Activated naive CD8-positive, alpha-beta T cell treated with anti-CD3 and anti-CD28 coated beads, Interleukin-2, amount 50 U/mL, for 24 hours (primary cell): Measurements from ENCODE around the gene MIEF2.
"Not testable (repeated sequence)": the region's sequence is repeated elsewhere in the genome, so short reads cannot be mapped to it uniquely, and the experiment has no call there.

ENCODE experiments used
- ATAC-seq: fragments of 150-1000 bp; cut with Tn5 transposase; one replicate; pipeline ENCODE4 v1.10.0; 2021
- DNase-seq: peaks from one replicate; pipeline ENCODE4 v3.0.0; 2021
- H3K27ac Mint-ChIP-seq: one replicate; pipeline ENCODE4 v1.8.0; 2021; ENCODE audit warnings: mild to moderate bottlenecking, mixed read lengths
- H3K27me3 Mint-ChIP-seq: one replicate; pipeline ENCODE4 v1.8.0; 2021; ENCODE audit warnings: mixed read lengths
- H3K36me3 Mint-ChIP-seq: one replicate; pipeline ENCODE4 v1.8.0; 2021; ENCODE audit warnings: low read depth, mixed read lengths
- H3K4me1 Mint-ChIP-seq: one replicate; pipeline ENCODE4 v1.8.0; 2021; ENCODE audit warnings: mixed read lengths
- H3K4me3 Mint-ChIP-seq: one replicate; pipeline ENCODE4 v1.8.0; 2021; ENCODE audit warnings: mild to moderate bottlenecking, moderate library complexity, mixed read lengths
- H3K9me3 Mint-ChIP-seq: one replicate; pipeline ENCODE4 v1.8.0; 2021; ENCODE audit warnings: mixed read lengths

MIEF2 gene

GRCh38 chr17:18280249-18280648 lies 19.8 kb downstream of the MIEF2 start:
- no peak for ATAC-seq
- Mint-ChIP-seq H3K4me3 (no peak overlapping the region), H3K27ac (no peak overlapping the region), H3K27me3 (no peaks in the 10 kb centered on the region), H3K36me3 (peaks cover 37% of the 10 kb centered on the region), H3K9me3 (no peaks in the 10 kb centered on the region), H3K4me1 (no peaks in the 10 kb centered on the region)
- no peak for DNase-seq

GRCh38 chr17:18280766-18281371 lies 20.4 kb downstream of the MIEF2 start:
- Mint-ChIP-seq H3K36me3 (peaks cover 42% of the 10 kb centered on the region), H3K4me1 (no peaks in the 10 kb centered on the region), H3K4me3 (no peak overlapping the region), H3K27ac (no peak overlapping the region), H3K9me3 (no peaks in the 10 kb centered on the region), H3K27me3 (no peaks in the 10 kb centered on the region)
- ATAC-seq: no peak
- no peak for DNase-seq

DNA sequence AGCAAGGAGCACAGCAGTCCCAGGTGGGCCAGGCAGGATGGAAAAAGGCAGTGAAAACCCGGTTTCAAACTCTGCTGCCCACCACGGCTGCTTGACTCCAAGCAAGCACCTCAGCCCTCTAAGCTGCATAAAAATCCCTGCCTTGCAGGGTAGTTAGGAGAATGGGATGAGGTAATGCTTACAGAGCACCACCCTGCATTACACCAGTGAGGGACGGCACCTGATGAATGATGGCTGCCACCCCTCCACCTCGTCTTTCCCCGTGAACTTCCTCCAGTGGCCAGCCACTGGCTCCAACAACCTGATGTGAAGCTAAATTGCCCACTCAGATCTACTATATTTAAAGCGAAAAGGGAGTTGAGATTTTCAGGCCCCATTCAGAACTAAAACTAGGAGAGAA lies 21.3 kb downstream of the MIEF2 start:
- Mint-ChIP-seq H3K9me3 (no peaks in the 10 kb centered on the region), H3K27me3 (no peaks in the 10 kb centered on the region), H3K4me3 (no peak overlapping the region), H3K4me1 (no peaks in the 10 kb centered on the region), H3K27ac (no peak overlapping the region), H3K36me3 (peaks cover 44% of the 10 kb centered on the region)
- no peak for DNase-seq
- no peak for ATAC-seq

DNA sequence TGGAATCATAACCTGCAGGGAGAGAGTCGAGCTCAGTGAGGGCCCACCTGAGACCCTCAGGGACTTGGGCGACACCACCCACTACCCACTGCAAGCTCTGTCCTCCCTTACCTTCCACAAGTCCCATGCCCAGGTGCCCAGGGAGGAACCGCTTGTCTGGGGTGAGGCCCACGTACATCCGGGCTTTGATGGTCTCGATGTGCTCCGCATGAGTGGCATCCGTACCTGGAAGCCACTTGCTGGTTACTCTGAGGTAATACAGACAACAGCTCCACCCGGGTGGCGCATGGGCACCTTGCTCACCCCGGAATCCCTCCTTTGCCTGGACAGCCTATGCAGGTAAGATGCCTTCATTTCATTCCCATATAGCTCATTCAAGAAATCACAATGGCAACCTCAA lies 24.8 kb downstream of the MIEF2 start:
- ATAC-seq (no peak), DNase-seq (no peak)
- H3K4me1 Mint-ChIP-seq: no peaks in the 10 kb centered on the region
- H3K36me3 Mint-ChIP-seq: peaks cover 55% of the 10 kb centered on the region
- H3K27ac Mint-ChIP-seq: no peak overlapping the region
- H3K27me3 Mint-ChIP-seq: no peaks in the 10 kb centered on the region
- no peaks in the 10 kb centered on the region for H3K9me3 Mint-ChIP-seq
- H3K4me3 Mint-ChIP-seq: no peak overlapping the region

GRCh38 chr17:18291718-18292540 lies 31.5 kb downstream of the MIEF2 start:
- H3K27me3 Mint-ChIP-seq: no peaks in the 10 kb centered on the region
- no peak overlapping the region for H3K27ac Mint-ChIP-seq
- DNase-seq (no peak), ATAC-seq (no peak)
- no peak overlapping the region for H3K4me3 Mint-ChIP-seq
- peaks cover 54% of the 10 kb centered on the region for H3K36me3 Mint-ChIP-seq
- H3K4me1 Mint-ChIP-seq: no peaks in the 10 kb centered on the region
- H3K9me3 Mint-ChIP-seq: no peaks in the 10 kb centered on the region

- DNase-seq, H3K4me1 Mint-ChIP-seq, H3K4me3 Mint-ChIP-seq, H3K9me3 Mint-ChIP-seq, ATAC-seq, H3K27me3 Mint-ChIP-seq, H3K27ac Mint-ChIP-seq: not testable (repeated sequence)
- H3K36me3 Mint-ChIP-seq: peaks cover 47% of the 10 kb centered on the region
Measured at GRCh38 chr17:18298061-18298460, 37.6 kb downstream of the MIEF2 start.

DNA sequence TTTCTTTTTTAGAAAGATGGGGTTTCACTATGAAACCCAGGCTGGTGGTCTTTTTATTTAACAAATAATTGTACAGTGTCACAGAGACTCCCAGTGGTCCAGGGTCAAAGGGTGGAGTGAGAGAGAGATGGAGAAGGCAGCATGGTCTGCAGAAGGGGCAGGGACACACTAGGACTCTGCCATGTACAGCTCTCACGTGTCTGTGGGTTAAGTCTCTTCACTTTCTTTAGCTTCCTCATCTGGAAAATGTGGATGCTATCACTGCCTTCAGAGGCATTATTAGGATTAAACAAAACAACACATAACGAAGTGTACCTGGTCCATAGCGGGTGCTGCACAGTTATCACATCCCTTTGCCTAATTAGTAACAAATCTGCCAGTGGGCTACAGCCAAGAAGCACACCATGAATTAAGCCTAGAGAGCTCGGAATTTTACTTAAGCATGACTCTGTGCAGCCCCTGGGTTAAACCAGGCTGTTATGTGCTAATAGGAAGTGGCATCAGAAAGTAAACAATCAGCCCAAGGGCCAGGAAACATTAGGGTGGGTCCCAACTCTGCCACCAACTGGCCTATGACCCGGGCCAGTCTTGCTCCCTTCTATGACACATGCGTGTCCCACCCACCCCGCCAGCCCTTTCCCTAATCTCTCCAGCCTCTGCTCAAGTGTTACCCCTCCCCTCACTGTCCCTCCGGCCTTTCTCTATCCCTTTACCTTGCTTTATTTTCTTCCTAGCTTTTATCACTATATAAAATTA lies 40.4 kb downstream of the MIEF2 start:
- no peaks in the 10 kb centered on the region for H3K27me3 Mint-ChIP-seq
- no peaks in the 10 kb centered on the region for H3K4me1 Mint-ChIP-seq
- DNase-seq: no peak
- no peak for ATAC-seq
- H3K36me3 Mint-ChIP-seq: peaks cover 50% of the 10 kb centered on the region
- no peak overlapping the region for H3K4me3 Mint-ChIP-seq
- H3K9me3 Mint-ChIP-seq: no peaks in the 10 kb centered on the region
- H3K27ac Mint-ChIP-seq: no peak overlapping the region

- not testable (repeated sequence) for H3K4me3 Mint-ChIP-seq, DNase-seq, ATAC-seq, H3K4me1 Mint-ChIP-seq, H3K9me3 Mint-ChIP-seq, H3K27ac Mint-ChIP-seq, H3K27me3 Mint-ChIP-seq
- H3K36me3 Mint-ChIP-seq: peaks cover 54% of the 10 kb centered on the region
Measured at GRCh38 chr17:18303206-18303605, 42.7 kb downstream of the MIEF2 start.

DNA sequence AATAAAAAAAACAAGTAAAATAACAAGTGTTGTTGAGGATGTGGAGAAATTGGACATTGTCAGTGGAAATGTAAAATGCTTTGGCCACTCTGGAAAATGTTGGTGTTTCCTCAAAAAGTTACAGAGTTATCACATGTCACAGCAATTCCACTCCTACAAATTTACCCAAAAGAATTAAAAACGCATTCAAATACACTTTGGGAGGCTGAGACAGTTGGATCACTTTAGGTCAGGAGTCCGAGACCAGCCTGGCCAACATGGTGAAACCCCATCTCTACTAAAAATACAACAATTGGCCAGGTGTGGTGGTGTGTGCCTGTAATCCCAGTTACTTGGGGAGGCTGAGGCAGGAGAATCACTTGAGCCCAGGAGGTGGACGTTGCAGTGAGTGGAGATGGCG lies 48.7 kb downstream of the MIEF2 start:
- no peak for ATAC-seq
- Mint-ChIP-seq H3K4me1 (peaks cover 31% of the 10 kb centered on the region), H3K27me3 (no peaks in the 10 kb centered on the region), H3K4me3 (no peak overlapping the region), H3K27ac (no peak overlapping the region), H3K9me3 (no peaks in the 10 kb centered on the region), H3K36me3 (peaks cover 61% of the 10 kb centered on the region)
- no peak for DNase-seq

GRCh38 chr17:18314059-18314730 lies 53.7 kb downstream of the MIEF2 start:
- no peak for ATAC-seq
- Mint-ChIP-seq H3K9me3 (no peaks in the 10 kb centered on the region), H3K27ac (peak overlapping the region; percentile 100), H3K36me3 (peaks cover 54% of the 10 kb centered on the region), H3K27me3 (no peaks in the 10 kb centered on the region), H3K4me3 (peak overlapping the region; percentile 98), H3K4me1 (peaks cover 69% of the 10 kb centered on the region)
- no peak for DNase-seq

DNA sequence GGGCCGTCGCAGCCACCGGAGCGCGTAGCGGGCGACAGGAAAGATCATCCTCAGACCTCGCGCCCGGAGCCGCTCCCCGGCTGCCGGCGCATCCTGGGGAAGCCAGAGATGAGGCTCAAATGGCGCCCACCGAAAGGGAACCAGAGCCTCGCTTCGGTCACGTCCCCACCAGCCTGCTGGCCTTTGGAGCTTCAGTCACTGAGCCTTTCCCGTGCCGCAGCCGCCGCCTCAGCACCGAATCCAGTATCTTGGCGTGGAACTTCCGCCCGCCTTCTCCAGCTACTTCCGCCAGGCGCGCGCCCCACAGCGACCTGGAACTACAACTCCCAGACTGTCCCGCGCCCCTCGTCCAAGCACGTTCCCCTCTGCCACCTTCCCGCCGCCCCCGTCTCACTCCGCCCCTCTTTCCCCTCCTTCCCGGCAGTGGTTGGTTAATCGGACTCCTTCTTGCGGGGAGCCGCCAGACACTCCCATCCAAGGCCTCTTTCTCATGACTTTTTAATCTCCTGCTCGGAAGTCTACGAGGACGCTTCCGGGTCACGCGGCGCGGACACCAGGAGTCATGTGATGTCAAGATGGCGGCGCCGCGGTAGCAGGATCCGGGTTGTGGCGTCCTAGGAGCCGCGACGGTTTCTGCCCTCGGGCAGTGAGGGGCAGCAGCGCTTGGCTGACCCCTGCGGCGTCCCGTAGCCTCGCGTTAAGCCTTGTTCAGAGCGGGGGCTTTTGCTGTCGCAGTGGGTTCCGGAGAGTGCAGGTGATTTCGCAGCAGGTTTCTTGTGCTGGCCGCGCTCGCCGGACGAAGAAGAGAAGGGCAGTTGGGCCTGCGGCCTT lies 54.5 kb downstream of the MIEF2 start, which contains the start of the genes SMCR8 and TOP3A:
SMCR8 (plus strand) TSS at position 563 of the 831 bp plus-strand sequence. CDS start 497 bp downstream, outside the sequence.
TOP3A (minus strand) TSS at position 264 of the 831 bp plus-strand sequence; CDS start at position 48, 216 bp downstream.
- DNase-seq (peak; percentile 97), ATAC-seq (peak; percentile 96)
- Mint-ChIP-seq H3K27me3 (no peaks in the 10 kb centered on the region), H3K27ac (peak within 1 kb of the TSS; percentile 100), H3K9me3 (no peaks in the 10 kb centered on the region), H3K4me1 (peaks cover 75% of the 10 kb centered on the region), H3K36me3 (peaks cover 52% of the 10 kb centered on the region), H3K4me3 (peak within 1 kb of the TSS; percentile 98)

- DNase-seq (no peak), ATAC-seq (no peak)
- Mint-ChIP-seq H3K9me3 (no peaks in the 10 kb centered on the region), H3K4me3 (peak overlapping the region; percentile 98), H3K27ac (peak overlapping the region; percentile 100), H3K27me3 (no peaks in the 10 kb centered on the region), H3K4me1 (peaks cover 76% of the 10 kb centered on the region), H3K36me3 (peaks cover 49% of the 10 kb centered on the region)
Measured at GRCh38 chr17:18315562-18315922, 55.1 kb downstream of the MIEF2 start.

- no peak for ATAC-seq
- Mint-ChIP-seq H3K4me1 (peaks cover 78% of the 10 kb centered on the region), H3K27me3 (no peaks in the 10 kb centered on the region), H3K36me3 (peaks cover 47% of the 10 kb centered on the region), H3K9me3 (no peaks in the 10 kb centered on the region), H3K4me3 (peak overlapping the region; percentile 98), H3K27ac (peak overlapping the region; percentile 100)
- no peak for DNase-seq
Measured at GRCh38 chr17:18315961-18316360, 55.5 kb downstream of the MIEF2 start.
